Measurements from ENCODE around the gene ZNF84.

The ZNF84 gene

GRCh38 chr12:133057446-133057845 is 20.1 kb downstream of the ZNF84 start:
- no peak for TF ChIP-seq CTCF (IDR thresholded peaks at IDR 0.05)

- no peak for TF ChIP-seq CTCF (IDR thresholded peaks at IDR 0.05)
These were observed 21.1 kb downstream of the ZNF84 start for GRCh38 chr12:133058203-133059113.

DNA sequence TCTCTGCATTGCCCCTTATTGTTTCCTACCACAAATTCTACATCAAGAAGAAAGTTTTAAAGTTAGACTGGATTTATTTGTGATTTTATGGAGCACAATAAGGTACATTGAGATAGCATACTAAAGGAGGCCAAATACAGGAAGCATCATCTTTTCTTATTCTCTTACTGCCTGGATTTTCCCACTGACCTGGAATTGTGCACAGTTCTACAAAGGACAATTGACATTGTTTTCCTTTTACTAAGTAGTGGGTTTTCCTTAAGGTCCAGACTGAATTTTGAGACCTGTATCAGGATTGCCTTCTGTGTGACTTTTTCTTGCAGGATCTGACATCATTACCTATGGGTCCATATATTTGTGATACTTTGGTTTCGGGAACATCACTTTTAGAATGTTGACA is 24.6 kb downstream of the ZNF84 start:
- TF ChIP-seq CTCF (IDR thresholded peaks at IDR 0.05) = no peak

DNA sequence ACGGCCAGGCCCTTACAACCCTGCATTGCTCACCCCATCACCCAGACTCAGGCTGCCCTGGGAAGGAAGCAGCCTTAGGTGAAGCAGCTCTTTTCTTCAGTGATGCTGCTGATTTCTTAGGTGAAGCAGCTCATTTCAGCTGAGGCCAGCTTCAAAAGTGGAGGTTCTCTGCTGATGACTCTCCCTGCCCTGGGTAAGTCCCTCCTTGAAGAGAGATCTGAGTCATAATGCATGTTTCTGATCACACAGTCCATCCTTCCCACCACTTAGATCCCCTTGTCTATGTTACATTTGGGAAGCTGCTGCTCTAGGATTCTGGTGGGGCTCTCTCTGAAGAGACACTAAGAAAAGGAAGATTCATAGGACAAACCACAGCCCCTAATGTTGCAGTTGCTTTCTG is 26.2 kb downstream of the ZNF84 start:
- no peak for TF ChIP-seq CTCF (IDR thresholded peaks at IDR 0.05)

GRCh38 chr12:133073836-133074235 is 36.5 kb downstream of the ZNF84 start:
- TF ChIP-seq CTCF (IDR thresholded peaks at IDR 0.05) = no peak

DNA sequence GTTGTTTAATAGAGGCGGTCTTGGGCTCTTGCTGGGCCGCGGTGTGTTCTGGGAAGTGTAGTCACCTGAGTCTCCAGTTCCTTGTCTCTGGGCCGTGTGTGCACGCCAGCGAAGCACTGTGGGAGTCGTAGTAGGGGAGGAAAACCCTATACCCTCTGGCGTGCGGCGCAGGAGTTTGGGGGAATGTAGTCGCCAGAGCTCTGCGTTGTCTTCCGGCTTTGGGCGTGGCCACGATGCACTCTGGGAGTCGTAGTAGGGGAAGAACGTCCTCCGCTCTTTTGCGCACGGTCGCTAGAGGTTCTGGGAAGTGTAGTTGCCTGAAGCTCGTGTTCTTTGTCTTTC is 42.7 kb downstream of the ZNF84 start:
- TF ChIP-seq CTCF (IDR thresholded peaks at IDR 0.05) = no peak

GRCh38 chr12:133080368-133081158 is 43.3 kb downstream of the ZNF84 start, which contains the start of gene ZNF140:
ZNF140 (plus strand) TSS chr12:133080923; CDS start chr12:133081321, 398 bp downstream.
- no peak for TF ChIP-seq CTCF (IDR thresholded peaks at IDR 0.05)
